ES-I3 (cell line): Measurements from ENCODE around the gene POU2F3.

Source experiments
- H3K36me3 ChIP-seq: 2 replicates; pipeline ENCODE4 v1.6.1; 2013; ENCODE audit warnings: mild to moderate bottlenecking, low read length, control low read depth, moderate library complexity; ENCODE audit not compliant: insufficient read depth
- H3K4me1 ChIP-seq: 2 replicates; pipeline ENCODE4 v1.6.1; 2013; ENCODE audit warnings: mild to moderate bottlenecking, control low read depth, low read length; ENCODE audit not compliant: insufficient read depth
- H3K9ac ChIP-seq: 2 replicates; pipeline ENCODE4 v1.6.1; 2013; ENCODE audit warnings: low read depth, mild to moderate bottlenecking, low read length, moderate library complexity
- H3K9me3 ChIP-seq: 2 replicates; pipeline ENCODE4 v1.6.1; 2013; ENCODE audit warnings: mild to moderate bottlenecking, low read length, moderate library complexity; ENCODE audit not compliant: control insufficient read depth, insufficient read depth

POU2F3 gene

GRCh38 chr11:120239713-120240640, at the start of gene POU2F3:
Gene POU2F3 (plus strand): TSS chr11:120240140. CDS start chr11:120240344, 204 bp downstream.
- peak within 1 kb of the TSS; percentile 54 for H3K9ac ChIP-seq
- peaks cover 21% of the 10 kb centered on the region for H3K4me1 ChIP-seq
- no peaks in the 10 kb centered on the region for H3K36me3 ChIP-seq
- no peaks in the 10 kb centered on the region for H3K9me3 ChIP-seq

- no peak overlapping the region for H3K9ac ChIP-seq
These were observed 48.9 kb upstream of the POU2F3 start for GRCh38 chr11:120191058-120191457.

GRCh38 chr11:120192831-120193625, 46.9 kb upstream of the POU2F3 start:
- H3K9ac ChIP-seq, result no peak overlapping the region
- no peaks in the 10 kb centered on the region for H3K9me3 ChIP-seq
- H3K4me1 ChIP-seq, result peaks cover 16% of the 10 kb centered on the region
- H3K36me3 ChIP-seq, result no peaks in the 10 kb centered on the region

More at GRCh38 chr11:120191058-120191457, 48.9 kb upstream of the POU2F3 start:
- H3K36me3 ChIP-seq, result no peaks in the 10 kb centered on the region
- peaks cover 8% of the 10 kb centered on the region for H3K4me1 ChIP-seq
- H3K9me3 ChIP-seq, result no peaks in the 10 kb centered on the region

GRCh38 chr11:120194166-120194565, 45.8 kb upstream of the POU2F3 start:
- no peaks in the 10 kb centered on the region for H3K9me3 ChIP-seq
- H3K36me3 ChIP-seq, result no peaks in the 10 kb centered on the region
- no peak overlapping the region for H3K9ac ChIP-seq
- peaks cover 16% of the 10 kb centered on the region for H3K4me1 ChIP-seq

- peaks cover 26% of the 10 kb centered on the region for H3K4me1 ChIP-seq
- H3K9me3 ChIP-seq, result no peaks in the 10 kb centered on the region
- H3K9ac ChIP-seq, result no peak overlapping the region
These were observed 44.2 kb upstream of the POU2F3 start for GRCh38 chr11:120195601-120196320.

GRCh38 chr11:120196826-120197225, 43.1 kb upstream of the POU2F3 start:
- H3K9me3 ChIP-seq, result no peaks in the 10 kb centered on the region
- H3K4me1 ChIP-seq, result peaks cover 19% of the 10 kb centered on the region
- H3K36me3 ChIP-seq, result no peaks in the 10 kb centered on the region
- H3K9ac ChIP-seq, result no peak overlapping the region

More at GRCh38 chr11:120195601-120196320, 44.2 kb upstream of the POU2F3 start:
- H3K36me3 ChIP-seq, result no peaks in the 10 kb centered on the region

- no peak overlapping the region for H3K9ac ChIP-seq
- H3K36me3 ChIP-seq, result no peaks in the 10 kb centered on the region
- no peaks in the 10 kb centered on the region for H3K9me3 ChIP-seq
- H3K4me1 ChIP-seq, result peaks cover 19% of the 10 kb centered on the region
These were observed 42.6 kb upstream of the POU2F3 start for GRCh38 chr11:120197251-120197891.

GRCh38 chr11:120197977-120198376, 42.0 kb upstream of the POU2F3 start:
- Histone ChIP-seq H3K9ac (no peak overlapping the region), H3K36me3 (no peaks in the 10 kb centered on the region), H3K4me1 (peaks cover 19% of the 10 kb centered on the region), H3K9me3 (no peaks in the 10 kb centered on the region)

- Histone ChIP-seq H3K9ac (no peak overlapping the region), H3K4me1 (peaks cover 19% of the 10 kb centered on the region), H3K9me3 (no peaks in the 10 kb centered on the region), H3K36me3 (no peaks in the 10 kb centered on the region)
These were observed 41.5 kb upstream of the POU2F3 start for GRCh38 chr11:120198403-120198786.

GRCh38 chr11:120198787-120199469, 41.0 kb upstream of the POU2F3 start:
- H3K9me3 ChIP-seq, result no peaks in the 10 kb centered on the region
- no peak overlapping the region for H3K9ac ChIP-seq
- no peaks in the 10 kb centered on the region for H3K36me3 ChIP-seq
- peaks cover 19% of the 10 kb centered on the region for H3K4me1 ChIP-seq

GRCh38 chr11:120199613-120200012, 40.3 kb upstream of the POU2F3 start:
- peaks cover 19% of the 10 kb centered on the region for H3K4me1 ChIP-seq
- no peaks in the 10 kb centered on the region for H3K9me3 ChIP-seq
- no peaks in the 10 kb centered on the region for H3K36me3 ChIP-seq
- no peak overlapping the region for H3K9ac ChIP-seq

- H3K36me3 ChIP-seq, result no peaks in the 10 kb centered on the region
- H3K9me3 ChIP-seq, result no peaks in the 10 kb centered on the region
- H3K4me1 ChIP-seq, result peaks cover 26% of the 10 kb centered on the region
- H3K9ac ChIP-seq, result no peak overlapping the region
These were observed 39.3 kb upstream of the POU2F3 start for GRCh38 chr11:120200677-120201076.

- Histone ChIP-seq H3K36me3 (no peaks in the 10 kb centered on the region), H3K9me3 (no peaks in the 10 kb centered on the region), H3K4me1 (peaks cover 21% of the 10 kb centered on the region; the same call in 1 of the 2 replicates), H3K9ac (no peak overlapping the region)
These were observed 38.3 kb upstream of the POU2F3 start for GRCh38 chr11:120201653-120202052.
